Measurements from ENCODE around the gene MICALL1. TPM values are rescaled to one million over a fixed set of nuclear protein-coding genes. Genes with fewer than 3 reads are reported as not detected.
"Not testable (repeated sequence)": the region's sequence is repeated elsewhere in the genome, so short reads cannot be mapped to it uniquely, and the experiment has no call there.

The MICALL1 gene
- total RNA-seq, 1 experiment from 2014 or later, result 27.6 TPM

DNA sequence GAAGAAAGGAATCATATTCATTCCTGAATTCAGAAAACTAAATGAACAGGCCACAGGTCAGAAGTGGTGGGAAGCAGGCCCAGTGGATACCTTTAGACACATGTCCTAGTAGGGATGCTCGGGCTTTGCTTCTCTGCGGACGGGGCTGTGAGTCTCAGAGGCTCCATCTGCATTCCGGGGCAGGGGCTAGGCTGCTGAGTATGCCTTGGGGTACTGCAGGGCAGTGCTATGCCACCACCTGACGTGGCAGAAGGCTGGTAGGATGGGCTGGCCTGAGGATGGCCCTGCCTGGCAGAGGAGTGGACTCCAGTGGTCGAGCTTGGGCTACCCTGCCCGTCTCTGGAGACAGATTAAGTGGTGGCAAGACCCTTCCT lies 37.7 kb downstream of the MICALL1 start:
- DNase-seq (ENCODE audit: low read depth, low spot score), result no peak
- in situ Hi-C loops (cut with HindIII; ENCODE audit: low pct_unique_long_range_greater_than_20kb, low sequenced_read_pairs), result no loop called here

DNA sequence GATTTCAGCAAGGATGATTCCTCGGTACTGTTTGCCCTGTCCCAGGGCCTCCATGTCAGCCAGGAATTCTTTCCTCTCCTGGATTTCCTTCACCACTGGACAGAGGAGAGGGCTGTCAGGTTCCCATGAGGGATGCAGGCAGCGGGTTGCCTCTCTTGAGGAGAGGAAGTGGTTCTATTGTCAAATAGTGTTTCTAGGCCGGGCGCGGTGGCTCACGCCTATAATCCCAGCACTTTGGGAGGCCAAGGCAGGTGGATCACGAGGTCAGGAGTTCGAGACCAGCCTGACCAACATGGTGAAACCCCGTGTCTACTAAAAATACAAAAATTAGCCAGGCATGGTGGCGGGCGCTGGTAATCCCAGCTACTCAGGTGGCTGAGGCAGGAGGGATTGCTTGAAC lies 38.3 kb downstream of the MICALL1 start:
- DNase-seq (ENCODE audit: low read depth, low spot score); in situ Hi-C loops (cut with HindIII; ENCODE audit: low pct_unique_long_range_greater_than_20kb, low sequenced_read_pairs): not testable (repeated sequence)

DNA sequence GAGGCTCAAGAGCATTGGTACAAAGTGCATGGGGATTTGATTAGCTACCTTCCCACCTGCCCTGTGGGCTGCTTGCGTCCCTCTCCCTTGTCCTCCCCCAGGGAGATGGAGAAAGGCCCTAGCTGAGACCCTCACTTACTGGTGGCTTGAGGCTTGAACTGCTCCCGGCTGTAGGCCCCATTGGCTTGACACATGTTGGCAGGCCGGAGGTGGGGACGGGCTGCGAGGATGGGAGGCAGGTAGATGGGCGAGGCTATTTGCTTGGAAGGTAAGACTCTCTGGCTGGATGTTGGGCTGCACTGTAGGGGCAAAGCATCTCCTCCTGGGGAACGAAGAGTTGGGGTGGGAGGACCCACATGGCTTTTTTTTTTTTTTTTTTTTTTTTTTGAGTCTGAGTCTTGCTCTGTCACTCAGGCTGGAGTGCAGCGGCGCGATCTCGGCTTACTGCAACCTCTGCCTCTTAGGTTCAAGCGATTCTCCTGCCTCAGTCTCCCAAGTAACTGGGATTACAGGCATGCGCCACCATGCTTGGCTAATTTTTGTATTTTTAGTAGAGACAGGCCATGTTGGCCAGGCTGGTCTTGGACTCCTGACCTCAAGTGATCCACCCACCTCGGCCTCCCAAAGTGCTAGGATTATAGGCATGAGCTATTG lies 41.2 kb downstream of the MICALL1 start:
- in situ Hi-C loops (cut with HindIII; ENCODE audit: low pct_unique_long_range_greater_than_20kb, low sequenced_read_pairs); DNase-seq (ENCODE audit: low read depth, low spot score): not testable (repeated sequence)

DNA sequence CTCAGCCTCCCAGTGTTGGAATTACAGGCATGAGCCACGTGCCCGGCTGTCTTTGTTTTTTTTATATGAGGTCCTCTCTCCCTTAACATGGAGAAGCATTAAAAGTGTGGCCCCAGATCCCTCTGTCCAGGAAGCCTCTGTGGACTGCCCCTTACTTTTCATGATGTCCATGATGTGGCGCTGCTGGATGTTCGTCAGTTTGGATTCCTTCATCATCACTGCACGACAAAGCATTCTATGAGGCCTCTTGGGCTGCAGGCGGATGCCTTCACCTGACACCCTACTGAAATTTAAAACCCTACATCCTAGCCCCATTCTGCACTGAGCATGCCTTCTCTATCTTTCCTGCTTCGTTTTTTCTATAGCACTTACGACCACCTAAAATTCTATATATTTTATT lies 45.2 kb downstream of the MICALL1 start:
- DNase-seq (ENCODE audit: low read depth, low spot score), result peak; percentile 86

DNA sequence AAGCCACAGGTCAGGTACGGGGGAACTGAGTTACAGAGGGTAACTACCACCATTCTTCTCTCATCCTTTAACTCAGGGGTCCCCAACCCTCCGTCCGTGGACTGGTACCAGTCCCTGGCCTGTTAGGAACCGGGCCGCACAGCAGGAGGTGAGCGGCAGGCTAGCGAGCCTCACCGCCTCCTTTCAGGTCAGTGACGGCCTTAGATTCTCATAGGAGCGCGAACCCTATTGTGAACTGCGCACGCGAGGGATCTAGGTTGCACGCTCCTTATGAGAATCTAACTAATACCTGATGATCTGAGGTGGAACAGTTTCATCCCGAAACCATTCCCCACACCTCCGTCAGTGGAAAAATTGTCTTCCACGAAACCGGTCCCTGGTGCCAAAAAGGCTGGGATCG lies 46.5 kb downstream of the MICALL1 start:
- in situ Hi-C loops (cut with HindIII; ENCODE audit: low pct_unique_long_range_greater_than_20kb, low sequenced_read_pairs); DNase-seq (ENCODE audit: low read depth, low spot score): not testable (repeated sequence)

More for the DNA sequence above, 45.2 kb downstream of the MICALL1 start:
- in situ Hi-C loops (cut with HindIII; ENCODE audit: low pct_unique_long_range_greater_than_20kb, low sequenced_read_pairs), result no loop called here

DNA sequence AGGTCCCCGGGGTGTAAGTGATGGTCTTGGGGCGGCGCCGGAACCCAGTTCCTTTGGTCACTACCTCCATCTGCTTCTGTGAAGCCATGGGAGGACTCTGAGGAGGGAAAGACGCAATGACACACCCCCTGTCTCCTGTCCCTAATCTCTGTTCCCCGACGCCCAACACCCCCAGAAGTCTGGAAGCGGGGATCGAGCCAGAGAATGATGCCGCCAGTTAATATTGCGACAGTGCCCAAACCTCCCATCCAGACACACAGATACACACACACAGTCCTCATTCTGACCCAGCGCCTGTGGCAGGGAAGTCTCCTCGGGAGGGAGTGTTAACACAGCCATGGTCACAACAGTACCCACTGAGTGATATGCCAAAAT lies 47.0 kb downstream of the MICALL1 start:
- in situ Hi-C loops (cut with HindIII; ENCODE audit: low pct_unique_long_range_greater_than_20kb, low sequenced_read_pairs), result no loop called here
- DNase-seq (ENCODE audit: low read depth, low spot score), result no peak

DNA sequence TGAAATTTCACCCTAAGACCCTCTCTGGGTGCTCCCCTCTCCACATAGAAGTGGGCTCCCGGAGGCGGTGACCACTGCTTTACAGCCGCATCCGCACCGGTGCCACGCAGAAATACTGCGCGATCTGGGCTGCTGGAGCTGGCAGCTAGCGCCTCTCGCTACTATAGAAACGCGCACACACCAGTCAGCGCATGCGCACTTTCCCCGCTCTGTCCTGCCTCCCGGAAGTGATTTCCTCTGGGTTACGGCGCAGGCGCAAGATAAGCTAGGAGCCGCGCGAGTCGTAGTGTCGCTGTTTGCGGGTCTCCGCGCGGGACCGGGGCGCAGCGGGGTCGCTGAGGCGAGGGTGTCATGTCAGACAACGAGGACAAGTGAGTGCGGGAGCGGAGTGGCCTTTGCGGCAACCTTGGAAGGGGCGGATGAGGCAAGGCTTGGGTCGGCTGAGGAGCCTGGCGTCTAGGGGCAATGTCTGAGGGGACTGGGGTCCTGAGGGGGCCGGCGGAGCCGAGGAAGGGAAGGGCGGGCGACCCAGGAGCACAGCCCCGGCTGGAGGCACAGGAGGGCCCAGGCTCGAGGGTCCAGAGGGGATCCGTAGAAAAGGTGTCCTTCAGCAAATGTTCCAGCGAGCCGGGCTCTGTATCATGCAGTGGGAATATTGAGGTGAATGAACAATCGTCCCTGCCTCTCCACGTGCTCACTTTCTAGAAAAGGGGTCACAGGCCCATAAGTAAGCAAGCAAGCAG lies 47.5 kb downstream of the MICALL1 start, which contains the start of the genes C22orf23 and POLR2F:
Gene C22orf23, minus strand, starts transcription at position 165 of the 743 bp plus-strand sequence. CDS start 452 bp downstream, outside the sequence.
Gene POLR2F, plus strand, starts transcription at position 263 of the 743 bp plus-strand sequence. Its CDS starts 89 bp downstream, at position 352.
- in situ Hi-C loops (cut with HindIII; ENCODE audit: low pct_unique_long_range_greater_than_20kb, low sequenced_read_pairs), result no loop called here
- peak; percentile 98 for DNase-seq (ENCODE audit: low read depth, low spot score)

DNA sequence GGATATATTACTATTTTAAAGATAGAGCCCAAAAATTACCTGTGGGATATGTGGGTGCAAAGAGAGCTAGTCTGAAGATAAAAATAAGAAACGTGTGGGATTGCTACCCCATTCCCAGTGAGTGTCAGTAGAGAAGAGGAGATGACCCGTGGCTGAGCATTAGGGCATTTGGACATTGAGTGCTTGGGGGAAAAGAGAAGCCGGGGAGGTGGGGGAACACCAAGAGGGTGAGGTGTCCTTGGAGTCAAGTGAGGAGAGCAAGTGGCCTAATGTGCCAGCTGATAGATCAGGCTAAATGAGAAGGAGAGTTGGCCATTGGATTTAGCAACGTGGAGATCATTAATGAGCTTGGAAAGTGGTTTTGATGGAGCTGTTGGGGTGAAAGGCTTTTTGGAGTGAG lies 48.6 kb downstream of the MICALL1 start:
- in situ Hi-C loops (cut with HindIII; ENCODE audit: low pct_unique_long_range_greater_than_20kb, low sequenced_read_pairs), result no loop called here
- no peak for DNase-seq (ENCODE audit: low read depth, low spot score)

DNA sequence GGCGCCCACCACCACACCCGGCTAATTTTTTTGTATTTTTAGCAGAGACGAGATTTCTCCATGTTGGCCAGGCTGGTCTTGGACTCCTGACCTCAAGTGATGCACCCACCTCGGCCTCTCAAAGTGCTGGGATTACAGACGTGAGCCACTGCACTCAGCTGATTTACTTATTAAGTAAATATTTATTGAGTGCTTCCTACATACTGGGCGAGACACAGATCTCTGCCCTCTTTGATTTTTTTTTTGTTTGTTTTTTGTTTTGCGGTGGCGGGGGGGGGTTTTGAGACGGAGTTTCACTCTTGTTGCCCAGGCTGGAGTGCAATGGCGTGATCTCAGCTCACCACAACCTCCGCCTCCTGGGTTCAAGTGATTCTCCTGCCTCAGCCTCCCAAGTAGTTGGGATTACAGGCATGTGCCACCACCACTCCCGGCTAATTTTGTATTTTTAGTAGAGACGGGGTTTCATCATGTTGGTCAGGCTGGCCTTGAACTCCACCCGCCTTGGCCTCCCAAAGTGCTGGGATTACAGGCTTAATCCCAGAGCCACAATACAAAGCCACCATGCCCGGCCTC lies 49.8 kb downstream of the MICALL1 start:
- in situ Hi-C loops (cut with HindIII; ENCODE audit: low pct_unique_long_range_greater_than_20kb, low sequenced_read_pairs); DNase-seq (ENCODE audit: low read depth, low spot score): not testable (repeated sequence)

DNA sequence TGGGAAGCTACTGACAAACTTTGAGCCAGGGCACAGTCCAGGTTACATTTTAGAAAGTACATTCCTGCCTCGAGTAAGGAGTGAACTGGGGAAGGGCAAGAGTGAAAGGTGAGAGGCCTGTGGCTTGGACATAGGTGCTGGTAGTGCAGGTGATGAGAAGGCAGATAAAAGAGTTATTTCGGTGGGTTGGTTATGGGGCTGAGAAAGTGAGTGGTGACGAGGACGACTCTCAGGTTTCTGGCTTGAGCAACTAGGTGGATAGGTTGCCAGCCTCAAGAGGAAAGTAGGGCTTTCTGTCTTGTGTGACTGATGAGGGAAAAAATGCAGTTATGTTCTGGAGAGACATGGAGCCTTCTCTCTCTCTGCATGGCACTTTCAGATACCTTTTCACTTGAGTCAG lies 51.1 kb downstream of the MICALL1 start:
- in situ Hi-C loops (cut with HindIII; ENCODE audit: low pct_unique_long_range_greater_than_20kb, low sequenced_read_pairs), result no loop called here
- DNase-seq (ENCODE audit: low read depth, low spot score), result no peak

DNA sequence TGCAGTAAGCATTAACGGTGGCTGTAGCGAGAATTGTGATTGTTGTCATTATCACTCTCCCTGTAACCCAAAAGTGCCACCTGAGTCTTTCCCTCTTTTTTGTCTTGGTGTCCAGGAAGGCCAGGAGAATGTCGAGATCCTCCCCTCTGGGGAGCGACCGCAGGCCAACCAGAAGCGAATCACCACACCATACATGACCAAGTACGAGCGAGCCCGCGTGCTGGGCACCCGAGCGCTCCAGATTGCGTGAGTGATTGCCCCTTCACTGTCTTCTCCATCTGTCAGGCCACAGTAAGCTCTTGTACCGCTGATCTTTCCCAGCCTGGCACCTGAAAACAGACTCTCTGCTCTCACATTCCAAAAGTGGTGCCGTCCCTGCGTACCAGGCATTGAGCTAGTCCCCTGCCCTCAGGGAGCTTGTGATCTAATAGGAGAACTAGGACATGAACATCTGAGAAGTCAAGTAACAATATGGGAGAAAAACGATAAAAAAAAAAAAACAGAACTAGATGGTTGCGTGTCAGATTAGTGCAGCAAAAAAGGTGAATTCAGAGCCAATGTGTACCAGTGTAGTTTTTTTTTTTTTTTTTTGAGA lies 53.2 kb downstream of the MICALL1 start:
- in situ Hi-C loops (cut with HindIII; ENCODE audit: low pct_unique_long_range_greater_than_20kb, low sequenced_read_pairs), result no loop called here
- no peak for DNase-seq (ENCODE audit: low read depth, low spot score)

DNA sequence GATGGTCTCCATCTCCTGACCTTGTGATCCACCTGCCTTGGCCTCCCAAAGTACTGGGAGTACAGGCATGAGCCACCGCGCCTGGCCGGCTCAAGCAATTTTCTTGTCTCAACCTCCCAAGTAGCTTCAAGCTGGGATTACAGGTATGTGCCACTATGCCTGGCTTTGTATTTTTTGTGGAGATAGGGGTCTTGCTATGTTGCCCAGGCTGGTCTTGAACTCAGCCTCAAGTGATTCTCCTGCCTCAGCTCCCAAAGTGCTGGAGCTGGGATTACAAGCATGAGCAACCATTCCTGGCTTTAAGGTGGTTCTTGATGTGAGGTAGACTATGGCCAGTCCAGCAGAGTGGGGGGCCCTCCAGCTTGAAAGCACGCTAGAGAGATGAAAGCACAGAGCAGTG lies 55.0 kb downstream of the MICALL1 start:
- DNase-seq (ENCODE audit: low read depth, low spot score), result no peak
- in situ Hi-C loops (cut with HindIII; ENCODE audit: low pct_unique_long_range_greater_than_20kb, low sequenced_read_pairs), result no loop called here

DNA sequence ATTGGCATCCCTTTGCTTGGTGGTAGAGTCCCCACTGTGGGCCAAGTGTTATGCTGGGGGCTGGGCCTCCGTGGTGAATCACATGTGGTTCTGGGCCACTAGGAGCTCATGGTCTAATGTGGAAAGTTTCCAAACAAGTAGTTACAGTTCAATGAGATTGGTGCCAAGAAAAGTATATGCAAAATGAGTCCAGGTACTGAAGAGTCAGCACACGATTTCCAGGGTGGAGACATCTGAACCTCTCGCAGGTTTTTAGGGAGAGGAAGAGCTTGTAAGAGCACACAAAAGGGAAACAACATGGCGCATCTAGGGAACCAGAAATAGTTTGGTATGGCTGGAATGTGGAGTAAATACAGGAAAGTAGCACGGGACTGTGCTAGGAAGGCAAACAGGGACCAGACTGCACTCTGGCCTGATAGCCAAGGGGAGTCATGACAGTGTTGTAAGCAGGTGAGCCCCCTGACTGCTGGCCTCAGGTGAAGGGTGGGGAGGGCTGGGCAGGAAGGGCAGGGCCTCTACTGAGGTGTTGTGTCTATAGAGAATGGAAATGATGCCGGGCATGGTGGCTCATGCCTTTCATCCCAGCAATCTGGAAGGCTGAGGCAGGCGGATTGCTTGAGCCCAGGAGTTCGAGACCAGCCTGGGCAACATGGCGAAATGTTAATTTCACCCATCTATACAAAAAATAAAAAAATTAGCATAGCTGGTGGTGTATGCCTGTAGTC lies 60.0 kb downstream of the MICALL1 start:
- in situ Hi-C loops (cut with HindIII; ENCODE audit: low pct_unique_long_range_greater_than_20kb, low sequenced_read_pairs), result no loop called here
- no peak for DNase-seq (ENCODE audit: low read depth, low spot score)

DNA sequence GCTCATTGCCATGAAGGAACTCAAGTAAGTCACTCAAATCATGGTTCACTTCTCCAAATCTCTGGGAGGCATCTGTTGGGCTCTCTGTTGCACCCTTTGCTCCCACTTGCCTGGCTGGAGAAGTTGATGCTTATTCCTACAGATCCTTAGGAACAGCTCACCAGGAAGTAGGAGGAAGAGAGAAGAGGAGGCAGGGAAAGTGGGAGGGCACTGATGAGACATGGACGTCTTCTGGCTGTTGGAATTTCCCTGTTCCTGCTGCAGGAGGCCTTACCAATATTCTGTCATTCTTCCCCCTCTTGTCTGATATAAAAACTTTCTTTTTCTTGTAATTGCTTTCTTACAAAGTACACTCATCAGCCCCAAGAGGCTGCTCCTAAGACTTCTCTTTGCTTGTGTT lies 61.0 kb downstream of the MICALL1 start:
- in situ Hi-C loops (cut with HindIII; ENCODE audit: low pct_unique_long_range_greater_than_20kb, low sequenced_read_pairs), result no loop called here

DNA sequence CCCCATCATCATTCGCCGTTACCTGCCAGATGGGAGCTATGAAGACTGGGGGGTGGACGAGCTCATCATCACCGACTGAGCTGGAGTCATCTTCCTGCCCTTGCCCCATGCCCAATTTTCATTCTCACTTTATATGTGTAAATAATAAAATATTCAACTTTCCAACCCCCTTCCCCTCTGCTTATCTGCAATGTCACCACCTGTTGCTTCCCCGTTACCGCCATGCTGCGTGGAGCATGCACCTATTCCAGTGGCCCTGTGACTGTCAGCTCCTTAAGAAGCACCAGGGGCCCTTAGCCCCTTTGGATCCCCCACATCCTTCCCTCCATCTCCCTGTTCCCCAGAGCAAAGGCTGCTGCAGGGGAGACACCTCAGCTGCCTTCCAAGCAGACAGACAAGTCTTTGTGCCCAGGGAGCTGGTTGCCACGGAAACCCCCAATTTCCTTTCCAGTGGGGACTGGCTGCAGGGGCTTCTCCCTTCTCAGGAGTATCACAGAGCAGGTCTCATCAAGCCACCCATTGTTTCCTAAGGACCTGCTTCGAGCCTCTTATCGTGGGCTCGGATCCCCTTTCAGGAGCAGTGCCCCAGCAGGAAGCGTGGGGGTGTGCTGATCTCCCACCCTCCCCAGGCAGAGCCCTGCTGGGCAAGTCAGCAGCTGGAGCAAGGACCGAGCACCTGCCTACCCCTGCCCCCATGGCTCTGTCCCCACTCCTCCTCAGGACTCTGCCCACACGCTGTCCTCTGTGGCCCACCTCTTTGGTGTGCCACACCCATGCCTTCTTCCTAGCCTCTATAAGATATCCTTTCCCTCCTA lies 61.7 kb downstream of the MICALL1 start:
- peak; percentile 78 for DNase-seq (ENCODE audit: low read depth, low spot score)
- in situ Hi-C loops (cut with HindIII; ENCODE audit: low pct_unique_long_range_greater_than_20kb, low sequenced_read_pairs), result no loop called here

More for the DNA sequence above, 61.0 kb downstream of the MICALL1 start:
- DNase-seq (ENCODE audit: low read depth, low spot score), result no peak

DNA sequence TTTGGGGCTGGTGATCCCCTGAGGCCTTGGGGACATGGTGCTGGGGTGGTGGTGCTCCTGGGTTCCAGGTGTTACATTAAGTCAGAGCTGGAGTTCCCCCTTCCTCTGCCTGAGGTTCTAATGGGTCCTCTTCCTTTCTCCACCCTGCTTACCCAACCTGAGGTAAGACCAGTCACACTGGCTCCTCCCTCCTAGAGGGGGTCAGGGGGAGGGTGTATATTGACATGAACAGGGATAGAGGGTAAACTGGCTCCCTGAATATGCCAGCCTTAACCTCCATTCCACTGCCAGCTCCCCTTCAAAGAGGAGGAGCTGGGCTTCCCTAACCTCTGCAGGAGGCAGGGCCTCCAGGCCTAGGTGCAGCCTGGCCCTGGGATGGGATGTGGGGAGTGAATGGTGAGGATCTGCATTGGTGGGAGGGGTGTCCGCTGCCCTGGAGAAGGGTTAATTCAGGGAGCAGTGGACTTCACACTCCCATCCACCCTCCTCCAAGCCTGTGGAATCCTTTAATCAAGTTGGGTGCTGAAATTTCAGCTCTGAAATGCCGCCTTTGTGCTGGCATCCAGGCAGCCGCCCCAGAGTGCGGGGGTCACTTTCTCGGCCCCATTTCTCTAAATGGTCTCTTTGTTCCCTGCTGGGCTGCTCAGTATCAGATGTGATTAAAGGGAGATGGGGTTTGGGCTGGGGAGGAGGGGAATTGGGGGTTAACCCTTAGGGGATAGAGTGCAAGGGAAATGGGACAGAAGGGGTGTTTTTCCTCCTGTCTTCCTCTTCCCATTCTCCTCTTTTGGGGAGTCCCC lies 62.6 kb downstream of the MICALL1 start:
- peak; percentile 64 for DNase-seq (ENCODE audit: low read depth, low spot score)
- in situ Hi-C loops (cut with HindIII; ENCODE audit: low pct_unique_long_range_greater_than_20kb, low sequenced_read_pairs), result no loop called here
